Measurements from ENCODE around the gene MEIS2.

MEIS2 gene

GRCh38 chr15:36932070-36932469 is 168.3 kb downstream of the MEIS2 start:
- DNase-seq (ENCODE audit: extremely low read depth, insufficient read length), result no peak
- no peak for TF ChIP-seq CTCF (IDR thresholded peaks at IDR 0.05; ENCODE audit: insufficient read depth, low read length, poor library complexity, severe bottlenecking)

GRCh38 chr15:36931434-36931833 is 168.9 kb downstream of the MEIS2 start:
- Histone ChIP-seq H3K27me3 (replicated peaks; ENCODE audit: control insufficient read depth, insufficient read depth, low read length) (no peaks in the 10 kb centered on the region), H3K4me3 (replicated peaks; ENCODE audit: low read depth, low read length) (no peak overlapping the region), H3K36me3 (ENCODE audit: control insufficient read depth, insufficient read depth, low read length) (no peaks in the 10 kb centered on the region)
- no peak for TF ChIP-seq CTCF (IDR thresholded peaks at IDR 0.05; ENCODE audit: insufficient read depth, low read length, poor library complexity, severe bottlenecking)
- DNase-seq (ENCODE audit: extremely low read depth, insufficient read length), result no peak

More at GRCh38 chr15:36932070-36932469, 168.3 kb downstream of the MEIS2 start:
- H3K27me3 ChIP-seq (replicated peaks; ENCODE audit: control insufficient read depth, insufficient read depth, low read length), result no peaks in the 10 kb centered on the region
- no peak overlapping the region for H3K4me3 ChIP-seq (replicated peaks; ENCODE audit: low read depth, low read length)
- H3K36me3 ChIP-seq (ENCODE audit: control insufficient read depth, insufficient read depth, low read length), result no peaks in the 10 kb centered on the region

GRCh38 chr15:36926427-36926825 is 173.9 kb downstream of the MEIS2 start:
- no peak for TF ChIP-seq CTCF (IDR thresholded peaks at IDR 0.05; ENCODE audit: insufficient read depth, low read length, poor library complexity, severe bottlenecking)
- no peak for DNase-seq (ENCODE audit: extremely low read depth, insufficient read length)
- no peak overlapping the region for H3K4me3 ChIP-seq (replicated peaks; ENCODE audit: low read depth, low read length)
- H3K27me3 ChIP-seq (replicated peaks; ENCODE audit: control insufficient read depth, insufficient read depth, low read length), result no peaks in the 10 kb centered on the region
- H3K36me3 ChIP-seq (ENCODE audit: control insufficient read depth, insufficient read depth, low read length), result no peaks in the 10 kb centered on the region

GRCh38 chr15:36925653-36926426 is 174.5 kb downstream of the MEIS2 start:
- no peaks in the 10 kb centered on the region for H3K36me3 ChIP-seq (ENCODE audit: control insufficient read depth, insufficient read depth, low read length)
- H3K4me3 ChIP-seq (replicated peaks; ENCODE audit: low read depth, low read length), result no peak overlapping the region
- TF ChIP-seq CTCF (IDR thresholded peaks at IDR 0.05; ENCODE audit: insufficient read depth, low read length, poor library complexity, severe bottlenecking), result no peak
- DNase-seq (ENCODE audit: extremely low read depth, insufficient read length), result no peak
- H3K27me3 ChIP-seq (replicated peaks; ENCODE audit: control insufficient read depth, insufficient read depth, low read length), result no peaks in the 10 kb centered on the region

- H3K4me3 ChIP-seq (replicated peaks; ENCODE audit: low read depth, low read length), result no peak overlapping the region
- no peaks in the 10 kb centered on the region for H3K36me3 ChIP-seq (ENCODE audit: control insufficient read depth, insufficient read depth, low read length)
- TF ChIP-seq CTCF (IDR thresholded peaks at IDR 0.05; ENCODE audit: insufficient read depth, low read length, poor library complexity, severe bottlenecking), result no peak
- no peak for DNase-seq (ENCODE audit: extremely low read depth, insufficient read length)
- H3K27me3 ChIP-seq (replicated peaks; ENCODE audit: control insufficient read depth, insufficient read depth, low read length), result no peaks in the 10 kb centered on the region
Measured at GRCh38 chr15:36925049-36925448, 175.3 kb downstream of the MEIS2 start.

Data from GM06990 (cell line).